ENCODE measurements around the gene RGL4.

DNA sequence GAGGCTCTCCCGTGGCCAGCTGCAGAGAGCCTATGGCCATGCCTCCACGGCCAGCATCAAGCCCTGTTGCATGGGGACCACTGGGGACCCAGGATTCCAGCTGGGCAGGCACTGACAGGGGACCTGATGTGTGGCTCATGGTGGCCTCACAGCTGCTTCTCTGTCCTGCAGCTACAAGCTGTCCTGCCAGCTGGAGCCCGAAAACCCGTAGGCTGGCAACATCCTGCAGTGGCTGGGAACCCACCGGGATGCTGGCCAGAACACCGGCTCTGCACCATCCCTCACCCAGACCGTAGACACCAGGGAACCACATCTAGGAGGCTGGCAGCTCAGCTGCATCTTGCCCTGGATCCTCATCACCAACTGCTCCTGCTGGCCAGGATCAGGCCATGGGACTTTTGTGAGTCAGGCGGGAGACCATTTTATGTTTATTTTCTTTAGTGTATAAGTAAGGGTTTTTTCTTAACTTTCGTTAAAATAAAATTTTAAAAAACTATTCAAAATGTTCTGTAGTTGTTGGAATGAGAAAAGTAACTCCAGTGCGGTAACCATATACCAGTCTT is 7.9 kb downstream of the RGL4 start:
- TF ChIP-seq POLR2A (IDR thresholded peaks at IDR 0.05) (no peak), EP300 (IDR thresholded peaks at IDR 0.05) (no peak)
- TF ChIP-seq, protein P1, sequence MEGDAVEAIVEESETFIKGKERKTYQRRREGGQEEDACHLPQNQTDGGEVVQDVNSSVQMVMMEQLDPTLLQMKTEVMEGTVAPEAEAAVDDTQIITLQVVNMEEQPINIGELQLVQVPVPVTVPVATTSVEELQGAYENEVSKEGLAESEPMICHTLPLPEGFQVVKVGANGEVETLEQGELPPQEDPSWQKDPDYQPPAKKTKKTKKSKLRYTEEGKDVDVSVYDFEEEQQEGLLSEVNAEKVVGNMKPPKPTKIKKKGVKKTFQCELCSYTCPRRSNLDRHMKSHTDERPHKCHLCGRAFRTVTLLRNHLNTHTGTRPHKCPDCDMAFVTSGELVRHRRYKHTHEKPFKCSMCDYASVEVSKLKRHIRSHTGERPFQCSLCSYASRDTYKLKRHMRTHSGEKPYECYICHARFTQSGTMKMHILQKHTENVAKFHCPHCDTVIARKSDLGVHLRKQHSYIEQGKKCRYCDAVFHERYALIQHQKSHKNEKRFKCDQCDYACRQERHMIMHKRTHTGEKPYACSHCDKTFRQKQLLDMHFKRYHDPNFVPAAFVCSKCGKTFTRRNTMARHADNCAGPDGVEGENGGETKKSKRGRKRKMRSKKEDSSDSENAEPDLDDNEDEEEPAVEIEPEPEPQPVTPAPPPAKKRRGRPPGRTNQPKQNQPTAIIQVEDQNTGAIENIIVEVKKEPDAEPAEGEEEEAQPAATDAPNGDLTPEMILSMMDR (IDR thresholded peaks at IDR 0.05): no peak

Data from ovary (tissue), 3 donors.